HL-60/S4 treated with phorbol 12-myristate 13-acetate at 8.2 ng/mL for 4 days and 3 days (cell line): Measurements from ENCODE around the gene LCE3E.
"Not testable (repeated sequence)": the region's sequence is repeated elsewhere in the genome, so short reads cannot be mapped to it uniquely, and the experiment has no call there.

Experiments used
- in situ Hi-C: fragments of 300-500 bp; cut with MboI; formaldehyde crosslinking; loops from 2 replicates; pipeline ENCODE4 v1.15.0; 2022; ENCODE audit warnings: low sequenced_read_pairs

Gene LCE3E, protein sequence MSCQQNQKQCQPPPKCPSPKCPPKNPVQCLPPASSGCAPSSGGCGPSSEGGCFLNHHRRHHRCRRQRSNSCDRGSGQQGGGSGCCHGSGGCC

DNA sequence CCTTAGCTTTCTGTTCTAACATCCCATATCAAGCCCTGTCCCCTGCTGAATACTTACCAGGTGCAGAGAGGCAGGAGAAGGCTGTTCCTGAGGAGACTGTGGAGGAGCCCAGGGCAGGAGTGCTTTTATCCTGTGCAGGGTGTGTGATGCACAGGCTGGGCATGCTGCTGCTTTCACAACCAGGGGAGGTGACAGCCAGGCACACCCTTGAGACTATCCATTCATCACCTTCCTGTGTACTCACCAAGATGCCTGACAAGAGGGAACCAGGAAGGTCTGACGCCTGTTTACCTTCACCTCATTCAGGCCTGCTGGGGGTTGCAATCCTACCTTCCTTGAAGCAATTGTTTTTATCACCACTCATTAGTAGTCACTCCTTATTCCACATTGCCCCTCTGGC lies at the start of gene LCE3E:
LCE3E (minus strand) TSS at position 100 of the 400 bp plus-strand sequence. CDS start 572 bp downstream, outside the sequence.
- in situ Hi-C loops = no loop called here

DNA sequence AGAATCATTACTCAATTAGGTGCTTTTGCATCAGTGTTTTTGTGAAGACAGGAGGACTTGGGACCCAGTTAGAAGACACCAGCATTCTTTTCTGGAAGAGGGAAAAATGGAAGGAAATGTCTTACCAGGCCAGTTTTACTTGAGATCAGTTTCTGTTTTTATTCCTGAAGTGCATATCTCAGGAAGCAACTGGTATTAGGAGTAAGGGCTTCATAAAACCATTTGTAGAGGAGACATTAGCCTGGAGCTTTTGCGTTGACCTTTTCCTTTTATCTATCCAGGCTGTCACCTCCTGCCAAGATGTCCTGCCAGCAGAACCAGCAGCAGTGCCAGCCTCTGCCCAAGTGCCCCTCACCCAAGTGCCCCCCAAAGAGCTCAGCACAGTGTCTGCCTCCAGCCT lies 46.9 kb upstream of the LCE3E start, which contains the start of gene LCE3B:
LCE3B (plus strand) TSS at position 301 of the 400 bp plus-strand sequence; CDS start at position 301, 0 bp downstream.
- in situ Hi-C loops = no loop called here

DNA sequence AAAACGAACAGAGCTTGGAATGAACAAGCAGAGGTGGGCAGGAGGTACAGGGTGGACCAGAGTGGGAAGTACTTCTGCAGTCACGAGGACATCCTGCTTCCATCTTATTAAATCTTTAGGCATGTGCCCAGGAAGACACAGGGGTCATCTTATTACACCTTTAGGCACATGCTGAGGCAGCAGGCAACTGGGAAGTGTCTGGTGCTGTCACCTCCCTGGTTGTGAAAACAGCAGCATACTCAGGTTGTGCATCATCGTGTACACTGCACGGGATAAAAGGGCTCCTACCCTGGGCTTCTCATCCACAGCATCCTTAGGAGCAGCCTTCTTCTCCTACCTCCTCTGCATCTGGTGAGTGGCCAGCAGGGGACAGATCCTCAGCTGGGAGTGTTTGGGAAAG lies 33.4 kb upstream of the LCE3E start, which contains the start of gene LCE3C:
LCE3C (plus strand) TSS at position 301 of the 400 bp plus-strand sequence. CDS start 498 bp downstream, outside the sequence.
- in situ Hi-C loops = no loop called here

DNA sequence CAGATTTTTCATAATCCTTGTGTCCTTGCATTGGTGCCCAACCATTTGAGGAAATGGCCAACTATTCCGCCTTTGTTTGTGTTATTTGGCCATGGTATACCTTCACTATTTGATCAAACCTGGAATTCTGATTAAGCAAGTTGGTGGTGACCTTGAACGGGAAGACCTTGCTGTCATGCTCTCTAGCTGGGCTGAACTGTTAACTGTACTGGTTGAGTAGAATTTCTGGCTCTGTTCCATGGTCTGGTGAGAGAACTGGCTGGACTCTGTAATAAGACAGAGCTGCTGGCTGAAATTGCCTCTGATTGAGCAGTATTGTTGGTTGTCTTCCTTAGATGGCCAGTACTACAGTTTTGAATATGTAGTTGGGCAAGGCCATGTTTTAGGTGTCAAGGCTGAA lies 30.4 kb upstream of the LCE3E start:
- in situ Hi-C loops = no loop called here

DNA sequence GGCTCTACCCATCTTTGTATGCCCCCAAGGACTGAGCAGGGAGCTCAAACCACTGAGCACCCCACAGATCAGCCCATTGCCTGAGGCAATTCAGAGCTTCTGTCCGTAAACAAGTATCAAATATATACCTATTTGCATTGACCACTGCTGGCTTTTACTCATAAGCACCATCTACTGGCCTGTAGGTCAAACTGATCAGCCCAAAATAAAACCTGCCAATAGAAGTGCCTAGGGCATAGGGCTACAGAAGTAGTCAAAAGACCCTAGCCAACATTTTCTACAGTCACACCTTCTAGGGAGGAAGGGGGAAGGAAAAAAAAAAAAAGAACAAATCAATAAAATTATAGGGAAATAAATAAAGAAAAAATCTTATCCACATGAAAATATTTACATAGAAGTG lies 19.0 kb upstream of the LCE3E start:
- in situ Hi-C loops = no loop called here

DNA sequence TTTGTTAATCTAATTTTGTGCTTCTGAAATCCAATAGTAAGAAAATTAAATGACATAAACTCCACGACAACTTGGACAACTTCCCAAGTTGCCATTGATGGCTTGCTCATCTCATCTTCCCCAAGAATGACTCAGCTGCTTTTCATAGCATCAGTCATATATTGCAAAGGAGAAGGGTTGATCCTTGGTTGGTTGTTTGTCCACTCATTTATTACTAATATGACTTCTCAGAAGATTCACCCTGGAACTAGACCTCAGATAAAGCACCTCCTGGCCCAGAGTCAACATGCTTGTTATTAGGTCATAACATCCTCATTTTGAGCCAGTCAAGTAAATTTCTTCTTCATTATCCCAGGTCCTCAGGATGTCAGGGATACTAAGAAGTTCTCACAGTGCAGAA lies 16.1 kb upstream of the LCE3E start:
- in situ Hi-C loops = no loop called here

DNA sequence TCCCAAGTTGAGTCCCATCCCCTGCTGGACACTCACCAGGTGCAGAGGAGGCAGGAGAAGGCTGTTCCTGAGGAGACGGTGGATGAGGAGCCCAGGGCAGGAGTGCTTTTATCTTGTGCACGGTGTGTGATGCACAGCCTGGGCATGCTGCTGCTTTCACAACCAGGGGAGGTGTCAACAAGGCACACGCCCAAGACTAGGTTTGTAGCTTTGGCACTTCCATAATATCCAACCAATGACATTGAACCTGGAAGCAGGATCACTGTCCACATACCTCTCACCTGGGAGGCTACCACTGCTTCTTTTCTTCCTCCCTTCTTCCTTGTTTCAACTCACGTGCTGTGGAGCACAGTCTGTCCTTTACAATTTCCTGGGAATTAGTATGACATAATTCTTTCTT lies 13.9 kb upstream of the LCE3E start, which contains the start of gene LCE3D:
LCE3D (minus strand) TSS at position 84 of the 400 bp plus-strand sequence. CDS start 580 bp downstream, outside the sequence.
- in situ Hi-C loops = no loop called here

DNA sequence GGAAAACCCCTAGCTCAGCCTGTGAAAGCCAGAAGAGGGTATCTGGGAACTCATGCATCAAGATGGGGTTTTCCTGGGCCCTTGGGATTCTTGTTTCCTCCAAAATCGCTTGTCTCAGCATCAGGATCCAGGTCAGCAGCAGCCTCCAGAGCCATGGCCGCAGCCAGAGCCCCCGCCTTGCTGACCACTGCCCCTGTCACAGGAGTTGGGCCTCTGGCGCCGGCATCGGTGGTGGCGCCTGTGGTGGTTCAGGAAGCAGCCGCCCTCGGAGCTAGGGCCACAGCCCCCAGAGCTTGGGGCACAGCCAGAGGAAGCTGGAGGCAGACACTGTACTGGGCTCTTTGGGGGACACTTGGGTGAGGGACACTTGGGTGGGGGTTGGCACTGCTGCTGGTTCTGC lies 12.9 kb upstream of the LCE3E start:
- in situ Hi-C loops = not testable (repeated sequence)

DNA sequence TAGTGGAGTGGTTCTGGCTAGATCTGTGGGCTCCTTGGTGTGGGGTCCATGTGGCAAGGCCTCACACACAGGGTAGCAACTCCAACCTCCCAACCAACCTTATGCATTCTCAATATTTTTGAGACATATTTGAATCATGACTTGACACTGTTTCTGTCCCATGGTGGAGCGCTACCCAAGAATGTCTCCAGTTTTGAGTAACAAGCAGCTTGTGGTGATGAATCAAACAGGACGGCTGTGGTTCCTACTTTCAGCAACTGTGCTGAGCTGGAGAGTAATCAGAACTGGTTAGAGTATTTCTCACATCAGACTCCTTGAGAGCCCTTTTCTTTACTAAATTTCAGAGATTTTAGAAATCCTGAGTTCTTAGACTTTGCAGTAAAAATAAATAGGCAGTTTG lies 10.6 kb upstream of the LCE3E start:
- in situ Hi-C loops = no loop called here

DNA sequence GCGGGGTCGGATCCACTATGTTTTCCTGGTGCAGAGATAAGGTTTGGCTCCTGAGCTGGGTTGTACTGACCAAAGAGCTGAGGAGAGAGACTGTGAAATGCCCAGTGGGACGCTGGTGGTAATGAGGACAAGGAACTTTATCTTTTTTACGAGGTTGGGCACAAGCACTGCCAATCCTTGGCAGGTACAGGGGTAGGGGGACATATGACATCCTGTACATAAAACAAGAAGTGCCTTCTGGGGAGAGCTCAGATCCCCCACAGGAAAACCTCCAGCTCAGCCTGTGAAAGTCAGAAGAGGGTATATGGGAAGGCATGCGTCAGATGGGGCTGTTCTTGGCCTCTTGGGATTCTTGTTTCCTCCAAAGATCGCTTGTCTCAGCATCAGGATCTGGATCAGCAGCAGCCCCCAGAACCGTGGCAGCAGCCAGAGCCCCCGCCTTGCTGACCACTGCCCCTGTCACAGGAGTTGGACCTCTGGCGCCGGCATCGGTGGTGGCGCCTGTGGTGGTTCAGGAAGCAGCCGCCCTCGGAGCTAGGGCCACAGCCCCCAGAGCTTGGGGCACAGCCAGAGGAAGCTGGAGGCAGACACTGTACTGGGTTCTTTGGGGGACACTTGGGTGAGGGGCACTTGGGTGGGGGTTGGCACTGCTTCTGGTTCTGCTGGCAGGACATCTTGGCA lies 905 bp downstream of the LCE3E start:
- in situ Hi-C loops = no loop called here

DNA sequence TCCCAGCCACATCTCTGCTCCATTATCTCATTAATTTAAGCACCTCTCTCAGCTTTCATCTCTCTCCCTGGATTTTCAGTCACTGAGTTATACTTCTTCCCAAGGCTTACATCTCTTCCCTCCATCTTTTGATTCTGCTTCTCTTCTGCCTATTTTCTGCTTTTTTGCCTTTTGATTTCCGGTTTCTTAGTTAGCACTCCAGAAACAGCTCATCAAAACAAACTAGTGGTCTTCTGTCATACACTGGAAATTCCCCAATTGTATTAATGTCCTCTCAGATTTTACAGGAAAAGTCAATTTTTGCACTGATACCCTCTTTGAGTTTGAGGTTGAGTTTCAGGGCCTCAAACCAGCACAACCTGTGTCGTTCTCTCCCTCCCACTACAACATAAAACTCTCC lies 1.5 kb downstream of the LCE3E start:
- in situ Hi-C loops = no loop called here

DNA sequence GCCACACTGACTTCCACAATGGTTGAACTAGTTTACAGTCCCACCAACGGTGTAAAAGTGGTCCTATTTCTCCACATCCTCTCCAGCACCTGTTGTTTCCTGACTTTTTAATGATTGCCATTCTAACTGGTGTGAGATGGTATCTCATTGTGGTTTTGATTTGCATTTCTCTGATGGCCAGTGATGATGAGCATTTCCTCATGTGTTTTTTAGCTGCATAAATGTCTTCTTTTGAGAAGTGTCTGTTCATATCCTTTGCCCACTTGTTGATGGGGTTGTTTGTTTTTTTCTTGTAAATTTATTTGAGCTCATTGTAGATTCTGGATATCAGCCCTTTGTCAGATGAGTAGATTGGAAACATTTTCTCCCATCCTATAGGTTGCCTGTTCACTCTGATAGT lies 18.2 kb downstream of the LCE3E start:
- in situ Hi-C loops = not testable (repeated sequence)

DNA sequence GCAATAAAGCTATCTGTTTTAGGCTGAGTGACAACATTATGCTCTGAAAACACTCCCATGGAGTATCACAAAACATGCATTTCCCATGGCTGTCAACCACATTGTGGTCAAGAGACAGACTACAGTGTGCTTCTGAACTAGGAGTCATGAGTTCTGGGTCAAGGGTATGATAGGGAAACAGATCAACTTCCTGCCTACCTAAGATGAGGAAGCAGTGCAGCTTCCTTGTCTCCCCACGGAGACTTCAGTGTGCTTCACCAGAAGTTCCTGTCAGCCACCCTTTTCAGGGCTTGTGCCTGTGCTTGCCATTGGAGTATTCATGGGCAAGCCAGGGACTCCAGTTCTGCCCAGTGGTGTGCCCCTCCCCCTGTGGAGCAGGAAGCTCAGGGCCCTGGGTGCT lies 19.9 kb downstream of the LCE3E start:
- in situ Hi-C loops = no loop called here

DNA sequence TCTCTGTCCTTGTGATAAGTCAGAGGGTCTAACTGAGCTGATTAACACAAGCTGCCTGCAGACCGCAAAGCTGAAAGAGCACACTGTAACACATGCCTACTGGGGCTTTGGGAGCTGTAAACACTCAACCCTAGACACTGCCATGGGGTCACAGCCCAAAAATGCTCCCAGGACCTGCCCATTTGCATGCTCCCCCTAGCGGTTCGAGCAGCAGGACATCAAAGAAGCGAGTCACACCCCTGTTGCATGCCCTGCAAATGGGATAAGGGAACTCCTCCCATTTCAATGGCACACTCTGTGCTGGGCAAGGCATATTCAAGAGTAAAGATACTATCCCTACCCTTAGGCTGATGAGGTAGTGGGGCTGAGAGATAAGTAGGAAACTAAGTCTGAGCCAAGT lies 22.8 kb downstream of the LCE3E start:
- in situ Hi-C loops = no loop called here

DNA sequence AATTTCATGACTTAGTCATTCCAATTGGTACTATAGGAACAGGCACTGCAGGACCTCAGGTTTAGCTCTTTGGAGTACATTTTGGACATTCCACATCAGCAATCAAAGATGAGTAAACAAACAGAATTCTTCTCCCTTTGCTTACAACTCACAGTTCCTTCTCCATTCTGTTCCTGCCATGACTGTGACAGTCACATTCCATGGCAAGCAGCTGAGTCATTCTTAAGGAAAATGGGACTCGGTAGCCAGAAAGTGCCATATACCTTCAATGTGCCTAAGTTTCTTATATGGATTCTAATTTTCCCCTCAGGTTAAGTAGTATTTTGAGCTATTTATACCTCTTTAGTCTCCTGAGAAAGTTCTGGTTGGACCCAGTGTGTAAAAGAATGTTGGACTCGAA lies 26.7 kb downstream of the LCE3E start:
- in situ Hi-C loops = no loop called here

DNA sequence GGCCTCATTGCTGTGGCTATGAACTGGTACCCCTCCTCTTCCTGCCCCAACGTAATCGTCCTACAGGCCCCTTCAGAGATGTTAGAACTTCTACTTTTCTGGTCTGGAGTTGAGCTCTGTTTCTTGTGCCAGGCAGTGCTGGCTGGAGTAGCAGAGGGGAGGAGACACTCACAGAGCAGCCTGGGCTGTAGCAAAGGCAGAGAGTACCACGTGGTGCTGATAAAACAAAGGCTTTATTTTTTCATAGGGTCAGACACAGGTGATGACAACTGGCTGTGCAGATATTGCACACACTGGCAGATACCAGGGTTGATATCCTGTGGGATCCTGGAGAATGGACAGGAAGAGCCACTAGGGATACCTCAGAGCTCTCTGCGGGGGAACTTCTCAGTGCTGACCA lies 29.1 kb downstream of the LCE3E start:
- in situ Hi-C loops = no loop called here

DNA sequence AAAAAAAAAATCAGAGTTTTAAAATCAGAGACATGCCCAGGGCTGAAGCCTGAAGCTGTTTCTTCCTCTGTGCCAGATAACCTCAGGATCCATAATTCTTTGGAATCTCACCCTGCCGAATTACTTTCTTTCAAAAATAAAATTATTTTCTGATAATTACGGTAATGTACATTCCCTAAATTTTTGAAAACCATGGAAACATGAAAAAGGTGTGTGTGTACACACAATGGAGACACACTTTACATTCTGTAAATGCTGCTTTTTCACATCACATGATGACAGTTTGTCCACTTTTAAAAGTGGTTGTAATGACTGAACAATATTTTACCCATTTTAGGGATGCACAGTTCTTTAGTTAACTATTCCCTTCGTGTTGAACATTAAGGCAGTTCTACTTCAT lies 30.8 kb downstream of the LCE3E start:
- in situ Hi-C loops = no loop called here

DNA sequence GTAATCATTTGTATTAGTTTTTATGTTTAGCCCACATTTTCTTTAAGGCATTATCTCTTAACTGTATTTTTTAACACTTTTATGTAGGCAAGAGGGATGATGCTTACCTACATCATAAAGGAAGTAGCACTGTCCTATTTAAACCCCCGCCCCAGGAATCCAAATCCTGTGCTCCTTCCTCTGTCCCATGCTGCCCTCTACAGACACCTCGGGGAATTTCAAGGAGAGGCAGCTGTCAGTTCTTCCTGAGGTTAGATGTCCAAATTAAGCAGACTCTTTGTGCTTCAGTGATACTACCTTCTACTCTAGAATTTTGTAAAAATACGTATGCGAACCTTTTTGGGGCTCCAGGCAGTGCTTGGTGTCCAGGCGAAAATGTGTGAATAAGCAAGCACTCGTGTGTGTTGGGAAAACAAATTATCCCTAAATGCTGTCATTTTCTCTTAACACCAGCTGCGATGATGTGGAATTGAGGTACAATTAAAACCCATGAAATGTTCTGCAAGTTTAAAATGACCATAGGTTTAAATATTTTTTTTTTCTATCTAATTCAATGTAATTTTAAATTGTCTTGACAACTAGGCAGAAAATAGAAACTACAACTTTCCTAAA lies 33.1 kb downstream of the LCE3E start:
- in situ Hi-C loops = no loop called here

DNA sequence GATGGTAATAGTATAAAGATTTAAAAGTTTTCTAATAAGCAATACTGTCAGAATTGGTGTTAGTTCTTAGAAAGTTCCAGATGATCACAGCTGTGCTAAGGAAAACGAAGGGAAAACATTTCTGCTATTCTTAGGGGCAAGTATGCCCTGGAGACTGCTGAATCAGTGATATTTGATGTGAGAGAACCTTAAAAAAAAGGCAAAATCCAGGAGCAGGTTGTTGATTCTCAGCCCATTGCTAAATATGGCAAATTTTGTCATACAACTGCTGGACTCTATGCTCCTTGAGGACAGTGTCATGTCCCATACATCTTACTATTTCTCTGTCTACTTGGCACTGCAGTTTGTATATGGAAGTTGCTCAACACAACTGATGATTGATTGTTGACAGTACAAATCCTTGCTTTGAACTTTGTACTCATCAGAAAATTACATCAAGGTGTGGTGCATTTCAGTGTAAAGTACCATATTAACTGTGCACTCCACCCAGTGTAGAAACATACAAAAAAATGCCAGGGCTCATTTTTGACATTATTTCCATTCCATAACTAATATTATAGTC lies 41.4 kb downstream of the LCE3E start:
- in situ Hi-C loops = no loop called here

DNA sequence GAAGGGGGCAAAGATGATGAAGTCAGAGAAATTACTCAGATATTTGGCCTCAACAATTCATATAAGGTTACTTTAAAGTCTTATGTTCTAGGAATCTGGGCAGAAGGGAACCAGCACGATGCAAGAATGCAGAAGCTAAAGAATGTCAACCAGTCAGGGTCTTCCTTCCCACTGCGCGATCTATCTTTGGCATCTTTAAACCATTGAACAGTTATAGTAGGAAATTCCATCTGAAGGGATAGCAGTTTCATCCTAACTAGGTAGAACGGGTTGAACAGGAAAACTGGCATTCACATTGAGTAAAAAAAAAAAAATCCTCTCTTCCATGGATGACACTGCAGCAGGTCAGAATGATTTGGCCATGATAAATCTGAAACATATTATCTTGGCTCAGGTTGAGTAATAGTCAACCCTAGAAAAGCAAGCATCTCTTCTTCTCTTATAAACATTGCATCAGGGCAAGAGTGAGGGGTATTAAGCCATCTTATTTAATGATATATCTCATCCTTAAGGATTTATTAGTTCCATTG lies 46.0 kb downstream of the LCE3E start:
- in situ Hi-C loops = no loop called here

DNA sequence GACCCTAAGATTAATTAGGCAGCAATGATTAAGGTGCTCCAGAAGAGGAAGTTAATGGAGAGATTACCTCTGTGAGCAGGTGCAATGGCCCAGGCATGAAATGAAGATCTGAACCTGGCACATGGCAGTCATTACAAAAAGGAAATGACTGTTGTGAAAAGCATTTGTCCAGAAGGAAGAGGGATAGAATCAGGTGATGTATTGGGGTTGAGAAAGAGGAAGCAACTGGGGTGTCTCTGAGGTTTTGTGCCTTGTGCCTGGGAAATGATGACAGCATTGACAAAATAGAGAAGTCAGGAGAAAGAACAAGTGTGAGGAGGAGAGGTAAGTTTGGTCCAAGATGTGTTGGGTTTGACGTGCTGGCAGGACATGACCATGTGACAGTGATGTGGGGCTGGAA lies 46.7 kb downstream of the LCE3E start:
- in situ Hi-C loops = no loop called here
